HepG2 (cell line): ENCODE measurements around the gene DARS2. TPM values are rescaled to one million over a fixed set of nuclear protein-coding genes. Genes with fewer than 3 reads are reported as not detected.

Source experiments
- ATAC-seq: fragments of 200-7000 bp; cut with Tn5 transposase; 3 replicates; pipeline ENCODE4 v1.9.1; 2020; ENCODE audit warnings: mild to moderate bottlenecking, moderate library complexity
- BruUV-seq: library from RNA; stranded (reverse); fragments of 400-500 nt; replicated peaks from 2 replicates; lab custom pipeline; 2021; lab: Mats Ljungman, UMichigan
- CTCF ChIA-PET: fragments of 300-600 bp; formaldehyde crosslinking; extraction: SDS; loops from one replicate; lab custom pipeline; 2021; ENCODE audit warnings: low total read pairs, inconsistent platforms, low intra/inter-chr PET ratio; lab: Yijun Ruan, JAX
- POLR2A ChIA-PET: fragments of 350-600 bp; sonication (Branson Sonifier 250); formaldehyde crosslinking; loops from one replicate; lab custom pipeline; 2020; ENCODE audit warnings: antibody characterized with exemption, inconsistent platforms; lab: Yijun Ruan, JAX
- DNase-seq: peaks from one replicate; pipeline ENCODE4 v3.0.0-alpha.2; 2015; ENCODE audit warnings: low spot score
- FAIRE-seq: peaks from 3 replicates; lab custom pipeline; 2011; peaks lifted over from hg19 to GRCh38; lab: Jason Lieb, UNC
- H2AFZ ChIP-seq: one replicate; pipeline ENCODE4 v1.6.1; 2011; ENCODE audit warnings: low read length, inconsistent platforms
- H3K27ac ChIP-seq: fragments of 300-600 bp; 3 replicates; pipeline ENCODE4 v1.8.0; 2011; ENCODE audit warnings: mixed run types, mild to moderate bottlenecking, mixed read lengths, low read length, inconsistent platforms; ENCODE audit not compliant: insufficient read depth; ENCODE audit errors: extremely low read length
- H3K27me3 ChIP-seq, 2 experiments: fragments of 200-600 bp in 1 of 2; 2 replicates in 1 of 2; 3 replicates in 1 of 2; pipeline versions ENCODE4 v1.6.0 to v1.8.0; 2011; ENCODE audit warnings: low read length in 2 of 2, mild to moderate bottlenecking in 2 of 2, moderate library complexity in 2 of 2, inconsistent platforms in 1 of 2; ENCODE audit not compliant: insufficient read depth in 2 of 2, control insufficient read depth in 1 of 2
- H3K36me3 ChIP-seq, 2 experiments: fragments of 200-600 bp in 1 of 2; replicated peaks in 1 of 2; 2 replicates in 1 of 2; 3 replicates in 1 of 2; pipeline versions ENCODE4 v1.5.1 to v1.8.0; 2011; ENCODE audit warnings: low read length in 2 of 2, inconsistent platforms in 1 of 2; ENCODE audit not compliant: insufficient read depth in 2 of 2, control insufficient read depth in 1 of 2
- H3K4me1 ChIP-seq: 2 replicates; pipeline ENCODE4 v1.5.1; 2012; ENCODE audit warnings: low read length, inconsistent platforms; ENCODE audit not compliant: insufficient read depth
- H3K4me2 ChIP-seq: 2 replicates; pipeline ENCODE4 v1.6.0; 2011; ENCODE audit warnings: low read depth, low read length, inconsistent platforms
- H3K4me3 ChIP-seq, 3 experiments: fragments of 200-600 bp in 1 of 3; sonication (generic), shearing (Covaris generic) in 1 of 3; replicated peaks in 1 of 3; 2 replicates each; pipeline ENCODE4 v1.5.1; 2011 to 2016; ENCODE audit warnings: low read length in 3 of 3, inconsistent platforms in 2 of 3, low read depth in 2 of 3, mild to moderate bottlenecking in 2 of 3, control low read depth in 1 of 3, mixed read lengths in 1 of 3; ENCODE audit not compliant: insufficient read depth in 1 of 3
- H3K79me2 ChIP-seq: one replicate; pipeline ENCODE4 v1.6.1; 2011; ENCODE audit warnings: low read length, inconsistent platforms; ENCODE audit not compliant: insufficient read depth
- H3K9ac ChIP-seq: 2 replicates; pipeline ENCODE4 v1.6.0; 2011; ENCODE audit warnings: mild to moderate bottlenecking, low read depth, low read length, inconsistent platforms; ENCODE audit not compliant: insufficient read depth
- H3K9me3 ChIP-seq: 2 replicates; pipeline ENCODE4 v1.5.1; 2012; ENCODE audit warnings: mild to moderate bottlenecking, low read length
- H4K20me1 ChIP-seq: 2 replicates; pipeline ENCODE4 v1.6.0; 2011; ENCODE audit warnings: inconsistent platforms, mild to moderate bottlenecking, low read length, moderate library complexity; ENCODE audit not compliant: insufficient read depth
- FIP1L1 ChIP-seq: fragments of 200-400 bp; formaldehyde crosslinking; IDR thresholded peaks from 2 replicates; pipeline ENCODE4 v1.6.1; 2018; ENCODE audit warnings: low read depth, mild to moderate bottlenecking, low read length, moderate library complexity, borderline replicate concordance; ENCODE audit not compliant: insufficient read depth
- GTF3A ChIP-seq: sonication (generic); formaldehyde crosslinking; conservative IDR thresholded peaks from 2 replicates; pipeline ENCODE4 v1.4.0; 2020; ENCODE audit warnings: mild to moderate bottlenecking, missing genetic modification reagents
- HHEX ChIP-seq: IDR thresholded peaks from 2 replicates; pipeline ENCODE4 v1.6.1; 2016; ENCODE audit warnings: control low read depth
- RXRA ChIP-seq: sonication (generic); formaldehyde crosslinking; IDR thresholded peaks from 2 replicates; pipeline ENCODE4 v1.5.1; 2020; ENCODE audit warnings: missing genetic modification reagents
- SUZ12 ChIP-seq: fragments of 150-350 bp; IDR thresholded peaks from 2 replicates; pipeline ENCODE4 v1.6.1; 2014; ENCODE audit warnings: low read depth, low read length
- TARDBP ChIP-seq: sonication (generic); formaldehyde crosslinking; IDR thresholded peaks from 2 replicates; pipeline ENCODE4 v1.8.0; 2022; ENCODE audit warnings: mild to moderate bottlenecking, missing genetic modification reagents
- TCF12 ChIP-seq, 2 experiments: fragments of 450-650 bp in 1 of 2; sonication (generic) in 1 of 2; formaldehyde crosslinking in 1 of 2; IDR thresholded peaks; 2 replicates each; pipeline versions ENCODE4 v1.6.1 to v1.8.0; 2017 to 2022; ENCODE audit warnings: antibody characterized with exemption in 1 of 2, mild to moderate bottlenecking in 1 of 2, missing genetic modification reagents in 1 of 2, moderate library complexity in 1 of 2
- TCF7 ChIP-seq: sonication (generic); IDR thresholded peaks from 2 replicates; pipeline ENCODE4 v1.6.1; 2016; ENCODE audit warnings: antibody characterized with exemption, low read depth
- TEAD3 ChIP-seq: optimal IDR thresholded peaks from 2 replicates; pipeline ENCODE3; 2016; ENCODE audit warnings: borderline replicate concordance
- ZFP41 ChIP-seq: sonication (generic); formaldehyde crosslinking; IDR thresholded peaks from 2 replicates; pipeline ENCODE4 v1.4.0; 2020; ENCODE audit warnings: mild to moderate bottlenecking, missing genetic modification reagents, borderline replicate concordance
- ZNF337 ChIP-seq: sonication (generic); formaldehyde crosslinking; IDR thresholded peaks from 2 replicates; pipeline ENCODE4 v1.5.1; 2020; ENCODE audit warnings: missing genetic modification reagents, low read depth, mild to moderate bottlenecking, borderline replicate concordance
- ZNF564 ChIP-seq: sonication (generic); formaldehyde crosslinking; IDR thresholded peaks from 2 replicates; pipeline ENCODE4 v1.8.1; 2023; ENCODE audit warnings: mild to moderate bottlenecking, missing genetic modification reagents
- WGBS: methylation state at CpG from one replicate; pipeline ENCODE4 v1.1.6; 2017; ENCODE audit warnings: low lambda C conversion rate; 5-methylcytosine and 5-hydroxymethylcytosine counted together
- in situ Hi-C: cut with HindIII; loops from 2 replicates; pipeline ENCODE4 v1.10.0; 2017; ENCODE audit warnings: low pct_unique_long_range_greater_than_20kb; ENCODE audit not compliant: extremely low pct_ligation_motif_present
- intact Hi-C: fragments of 100-400 bp; cut with micrococcal nuclease; formaldehyde crosslinking; loops from one replicate; pipeline ENCODE4 v1.10.0; 2022; ENCODE audit not compliant: unreplicated experiment
- polyA plus RNA-seq, 8 experiments: library from polyadenylated mRNA; depleted of rRNA in 3 of 8; stranded (reverse) in 7 of 8; unstranded in 1 of 8; fragments of >200 nt; fragmentation: Illumina TruSeq in 4 of 8; extraction: Trizol in 4 of 8; gene quantifications; 2 replicates each; pipeline versions ENCODE4 v1.2.1 to v1.2.3, GENCODE V29; 2011 to 2016; ENCODE audit warnings: low read depth in 4 of 8, missing spikeins in 1 of 8, mixed read lengths in 1 of 8; ENCODE audit not compliant: insufficient read depth in 1 of 8
- total RNA-seq, 5 experiments: library from RNA; depleted of rRNA; stranded (reverse); fragments of >200 nt; fragmentation: Illumina TruSeq; extraction: Trizol; gene quantifications; 2 replicates each; pipeline ENCODE4 v1.2.3, GENCODE V29; 2016; ENCODE audit warnings: low read depth in 1 of 5

Gene DARS2
- total and polyA plus RNA-seq, 2 of the 13 experiments (the other 11 are each of a cell fraction or from before 2014, with no cell fraction given): 17.6 to 27.7 TPM

- ChIA-PET POLR2A (no interaction called here), CTCF (no interaction called here)
- no peak overlapping the region for H3K27ac ChIP-seq
- no peak overlapping the region for H3K9ac ChIP-seq
- H3K4me3 ChIP-seq: no peak overlapping the region
- BruUV-seq: no TSS peak
- 96% methylated on average over 4 of the region's 4 CpGs for WGBS
- no peaks in the 10 kb centered on the region for H3K4me1 ChIP-seq
- H4K20me1 ChIP-seq: no peaks in the 10 kb centered on the region
- no peak for DNase-seq
- peaks cover 8 to 14% of the 10 kb centered on the region in 2 experiments for H3K36me3 ChIP-seq
- intact Hi-C loops (no loop called here), in situ Hi-C loops (no loop called here)
- no peak for FAIRE-seq
- no peak overlapping the region for H2AFZ ChIP-seq
- H3K79me2 ChIP-seq: no peaks in the 10 kb centered on the region
- no peak for ATAC-seq
- TF ChIP-seq HHEX (CRISPR knock-in tag) (no peak), TEAD3 (CRISPR knock-in tag) (no peak), ZNF564 (CRISPR knock-in tag) (no peak), TARDBP (CRISPR knock-in tag) (no peak), RXRA (CRISPR knock-in tag) (no peak), GTF3A (CRISPR knock-in tag) (no peak), FIP1L1 (no peak), TCF7 (no peak), SUZ12 (no peak), ZNF337 (CRISPR knock-in tag) (no peak), TCF12 (IDR thresholded peaks at IDR 0.05) (no peak), TCF12 (CRISPR knock-in tag; IDR thresholded peaks at IDR 0.05) (no peak), ZFP41 (CRISPR knock-in tag) (no peak)
- no peak overlapping the region for H3K4me2 ChIP-seq
- no peaks in the 10 kb centered on the region for H3K27me3 ChIP-seq
- H3K9me3 ChIP-seq: no peaks in the 10 kb centered on the region
Measured at GRCh38 chr1:173886746-173887611, 62.5 kb downstream of the DARS2 start.
